Effector memory CD8-positive, alpha-beta T cell (primary cell): ENCODE results near the gene NUMBL.
"Not testable (repeated sequence)": the region's sequence is repeated elsewhere in the genome, so short reads cannot be mapped to it uniquely, and the experiment has no call there.

Experiments used
- ATAC-seq: fragments of 150-1000 bp; cut with Tn5 transposase; replicated peaks from 2 replicates; pipeline ENCODE4 v1.10.0; 2021; ENCODE audit warnings: mild to moderate bottlenecking, moderate library complexity
- DNase-seq, 3 experiments: peaks; one replicate each; pipeline ENCODE4 v3.0.0; 2021
- H3K27ac Mint-ChIP-seq, 2 donors: one replicate each; pipeline ENCODE4 v1.8.0; 2022; ENCODE audit warnings: mild to moderate bottlenecking in 2 of 2, mixed read lengths in 2 of 2, moderate library complexity in 2 of 2
- H3K27me3 Mint-ChIP-seq, 2 donors: one replicate each; pipeline ENCODE4 v1.8.0; 2022; ENCODE audit warnings: mixed read lengths in 2 of 2
- H3K36me3 Mint-ChIP-seq: one replicate; pipeline ENCODE4 v1.8.0; 2022; ENCODE audit warnings: mild to moderate bottlenecking, moderate library complexity, mixed read lengths; ENCODE audit not compliant: insufficient read depth
- H3K4me1 Mint-ChIP-seq, 2 donors: one replicate each; pipeline ENCODE4 v1.8.0; 2022; ENCODE audit warnings: low read depth in 2 of 2, mixed read lengths in 2 of 2
- H3K4me3 Mint-ChIP-seq, 2 donors: one replicate each; pipeline ENCODE4 v1.8.0; 2022; ENCODE audit warnings: mild to moderate bottlenecking in 2 of 2, mixed read lengths in 2 of 2, moderate library complexity in 2 of 2
- H3K9me3 Mint-ChIP-seq, 2 donors: one replicate each; pipeline ENCODE4 v1.8.0; 2022; ENCODE audit warnings: mixed read lengths in 2 of 2

Gene NUMBL

DNA sequence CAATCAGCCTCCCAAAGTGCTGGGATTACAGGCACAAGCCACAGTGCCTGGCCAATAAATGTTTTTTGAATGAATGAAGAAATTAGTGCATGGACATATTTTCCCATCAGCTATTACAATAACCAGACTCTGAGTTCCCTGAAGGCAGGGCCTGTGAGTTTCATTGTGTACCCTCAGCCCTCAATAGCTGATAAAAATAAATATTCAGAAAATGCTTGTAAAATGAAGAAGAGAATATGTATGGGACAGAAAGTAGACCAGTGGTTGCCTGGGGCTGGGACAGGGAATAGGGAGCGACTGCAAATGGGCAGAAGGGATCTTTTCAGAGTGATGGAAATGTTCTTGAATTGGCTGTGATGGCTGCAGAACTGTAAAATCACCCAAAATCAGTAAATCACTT, 28.8 kb downstream of the NUMBL start:
- Mint-ChIP-seq H3K4me1 (peaks cover 8 to 10% of the 10 kb centered on the region in 2 donors), H3K27ac (peak overlapping the region in 1 of 2 donors; percentile 8), H3K27me3 (peaks cover 0 to 12% of the 10 kb centered on the region in 2 donors), H3K4me3 (no peak overlapping the region), H3K9me3 (no peaks in the 10 kb centered on the region), H3K36me3 (peaks cover 11% of the 10 kb centered on the region)
- DNase-seq (no peak), ATAC-seq (no peak)

- Mint-ChIP-seq H3K4me3 (no peak overlapping the region), H3K27me3 (peaks cover 0 to 12% of the 10 kb centered on the region in 2 donors), H3K36me3 (peaks cover 11% of the 10 kb centered on the region), H3K27ac (no peak overlapping the region), H3K9me3 (no peaks in the 10 kb centered on the region), H3K4me1 (peaks cover 8 to 10% of the 10 kb centered on the region in 2 donors)
- DNase-seq (no peak), ATAC-seq (no peak)
Observed at GRCh38 chr19:40659566-40659965, 30.9 kb downstream of the NUMBL start.

DNA sequence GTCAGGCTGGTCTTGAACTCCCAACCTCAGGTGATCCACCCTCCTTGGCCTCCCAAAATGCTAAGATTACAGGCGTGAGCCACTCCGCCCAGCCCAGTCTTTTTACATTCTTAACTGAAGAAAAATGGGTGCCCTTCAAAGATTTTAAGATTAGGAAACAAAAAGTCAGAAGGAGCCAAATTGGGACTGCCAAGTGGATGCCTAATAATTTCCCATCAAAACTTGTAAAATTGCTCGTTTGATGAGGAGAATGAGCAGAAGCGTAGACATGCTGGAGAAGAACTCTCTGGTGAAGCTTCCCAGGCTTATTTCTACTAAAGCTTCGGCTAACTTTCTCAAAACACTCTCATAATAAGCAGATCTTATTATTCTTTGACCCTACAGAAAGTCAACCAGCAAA, 31.3 kb downstream of the NUMBL start:
- Mint-ChIP-seq H3K4me3 (no peak overlapping the region), H3K27ac (no peak overlapping the region), H3K9me3 (no peaks in the 10 kb centered on the region), H3K27me3 (peaks cover 0 to 12% of the 10 kb centered on the region in 2 donors), H3K4me1 (peaks cover 8 to 10% of the 10 kb centered on the region in 2 donors), H3K36me3 (peaks cover 11% of the 10 kb centered on the region)
- no peak for DNase-seq
- no peak for ATAC-seq

- Mint-ChIP-seq H3K4me1 (peaks cover 0 to 3% of the 10 kb centered on the region in 2 donors), H3K27ac (no peak overlapping the region)
Observed at GRCh38 chr19:40658031-40658430, 32.4 kb downstream of the NUMBL start.

DNA sequence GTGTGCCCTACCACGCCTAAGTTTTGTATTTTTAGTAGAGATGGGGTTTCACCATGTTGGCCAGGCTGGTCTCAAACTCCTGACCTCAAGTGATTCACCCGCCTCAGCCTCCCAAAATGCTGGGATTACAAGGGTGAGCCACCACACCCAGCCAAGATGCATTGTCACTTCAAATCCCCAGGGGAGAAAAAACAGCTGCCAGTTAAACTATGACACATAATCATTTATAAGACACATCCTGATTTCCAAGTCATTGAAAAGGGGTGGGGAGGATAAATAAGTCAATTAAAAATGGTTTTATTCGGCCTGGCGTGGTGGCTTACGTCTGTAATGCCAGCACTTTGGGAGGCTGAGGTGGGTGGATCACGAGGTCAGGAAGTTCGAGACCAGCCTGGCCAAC, 34.8 kb downstream of the NUMBL start:
- H3K27me3 Mint-ChIP-seq, result peaks cover 0 to 12% of the 10 kb centered on the region in 2 donors
- not testable (repeated sequence) for H3K4me3 Mint-ChIP-seq, DNase-seq, H3K36me3 Mint-ChIP-seq, H3K9me3 Mint-ChIP-seq, ATAC-seq, H3K4me1 Mint-ChIP-seq, H3K27ac Mint-ChIP-seq

More at GRCh38 chr19:40658031-40658430, 32.4 kb downstream of the NUMBL start:
- H3K4me3 Mint-ChIP-seq, result no peak overlapping the region
- ATAC-seq (no peak), DNase-seq (no peak)
- peaks cover 10% of the 10 kb centered on the region for H3K36me3 Mint-ChIP-seq
- H3K9me3 Mint-ChIP-seq, result no peaks in the 10 kb centered on the region
- H3K27me3 Mint-ChIP-seq, result peaks cover 0 to 12% of the 10 kb centered on the region in 2 donors

DNA sequence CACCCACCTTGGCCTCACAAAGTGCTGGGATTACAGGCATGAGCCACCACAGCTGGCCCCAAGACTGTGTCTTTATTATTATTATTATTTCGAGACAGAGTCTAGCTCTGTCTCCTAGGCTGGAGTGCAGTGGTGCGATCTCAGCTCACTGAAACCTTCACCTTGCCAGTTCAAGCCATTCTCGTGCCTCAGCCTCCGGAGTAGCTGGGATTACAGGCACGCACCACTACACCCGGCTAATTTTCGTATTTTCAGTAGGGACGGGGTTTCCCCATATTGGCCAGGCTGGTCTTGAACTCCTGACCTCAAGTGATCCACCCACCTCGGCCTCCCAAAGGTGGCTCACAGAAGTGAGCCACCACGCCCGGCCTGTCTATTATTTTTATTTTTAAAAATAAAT, 38.1 kb downstream of the NUMBL start:
- not testable (repeated sequence) for ATAC-seq, H3K27ac Mint-ChIP-seq, H3K36me3 Mint-ChIP-seq, H3K4me3 Mint-ChIP-seq, H3K4me1 Mint-ChIP-seq, H3K27me3 Mint-ChIP-seq, H3K9me3 Mint-ChIP-seq, DNase-seq

DNA sequence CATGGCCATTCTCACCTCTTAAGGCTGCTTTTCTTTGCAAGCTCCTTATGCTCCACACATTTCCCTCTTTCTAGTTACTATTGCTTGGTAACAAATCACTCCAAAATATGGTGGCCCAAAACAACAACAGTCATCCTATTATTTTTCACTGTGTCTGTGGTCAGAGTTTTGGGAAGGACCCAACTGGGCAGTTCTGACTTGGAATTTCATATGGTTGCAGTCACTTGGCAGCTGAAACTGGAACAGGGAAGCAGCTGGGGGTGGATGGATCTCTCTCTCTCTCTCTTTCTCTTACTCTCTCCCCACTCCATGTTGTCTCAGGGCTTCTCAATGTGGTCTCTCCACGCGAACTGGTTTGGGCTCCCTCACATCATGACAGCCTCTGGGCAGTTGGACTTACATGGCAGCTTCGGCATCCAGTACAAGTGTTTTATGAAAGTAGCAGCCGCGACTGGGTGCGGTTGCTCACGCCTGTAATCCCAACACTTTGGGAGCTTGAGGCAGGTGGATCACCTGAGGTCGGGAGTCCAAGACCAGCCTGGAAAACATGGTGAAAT, 39.6 kb downstream of the NUMBL start:
- Mint-ChIP-seq H3K4me1 (no peaks in the 10 kb centered on the region), H3K27me3 (peaks cover 6 to 10% of the 10 kb centered on the region in 2 donors), H3K36me3 (no peaks in the 10 kb centered on the region), H3K4me3 (no peak overlapping the region), H3K9me3 (no peaks in the 10 kb centered on the region), H3K27ac (no peak overlapping the region)
- ATAC-seq, result no peak
- DNase-seq, result no peak

- not testable (repeated sequence) for H3K4me1 Mint-ChIP-seq, ATAC-seq, H3K36me3 Mint-ChIP-seq, H3K4me3 Mint-ChIP-seq, H3K27ac Mint-ChIP-seq, DNase-seq, H3K9me3 Mint-ChIP-seq
- peaks cover 6 to 12% of the 10 kb centered on the region in 2 donors for H3K27me3 Mint-ChIP-seq
Observed at GRCh38 chr19:40649903-40650675, 40.4 kb downstream of the NUMBL start.

DNA sequence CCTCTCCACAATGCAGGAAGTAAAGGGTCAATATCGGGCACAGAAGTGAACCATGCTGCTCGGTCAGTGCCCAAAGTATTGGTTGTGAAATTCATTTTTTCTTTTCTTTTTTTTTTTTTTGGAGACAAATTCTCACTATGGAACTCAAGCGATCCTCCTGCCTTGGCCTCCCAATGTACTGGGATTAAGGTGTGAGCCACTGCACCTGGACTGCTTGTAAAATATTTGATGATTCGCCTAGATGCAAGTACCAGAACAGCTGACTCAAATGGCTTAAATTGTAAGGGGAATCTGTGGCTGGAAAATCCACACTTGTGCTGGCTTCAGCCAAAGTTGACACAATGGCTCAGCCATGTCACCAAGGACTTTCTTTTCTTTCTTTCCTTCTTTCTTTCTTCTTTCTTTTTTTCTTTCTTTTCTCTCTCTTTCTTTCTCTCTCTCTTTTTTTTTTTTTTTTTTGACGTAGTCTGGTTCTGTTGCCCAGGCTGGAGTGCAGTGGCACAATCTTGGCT, 43.7 kb downstream of the NUMBL start:
- H3K9me3 Mint-ChIP-seq, result no peaks in the 10 kb centered on the region
- no peak for DNase-seq
- peaks cover 6 to 19% of the 10 kb centered on the region in 2 donors for H3K27me3 Mint-ChIP-seq
- no peak overlapping the region for H3K27ac Mint-ChIP-seq
- no peak for ATAC-seq
- no peaks in the 10 kb centered on the region for H3K4me1 Mint-ChIP-seq
- H3K4me3 Mint-ChIP-seq, result no peak overlapping the region
- H3K36me3 Mint-ChIP-seq, result no peaks in the 10 kb centered on the region

- ATAC-seq (no peak), DNase-seq (no peak)
- peaks cover 6 to 54% of the 10 kb centered on the region in 2 donors for H3K27me3 Mint-ChIP-seq
- H3K4me1 Mint-ChIP-seq, result no peaks in the 10 kb centered on the region
- no peak overlapping the region for H3K4me3 Mint-ChIP-seq
- no peak overlapping the region for H3K27ac Mint-ChIP-seq
- no peaks in the 10 kb centered on the region for H3K9me3 Mint-ChIP-seq
- H3K36me3 Mint-ChIP-seq, result no peaks in the 10 kb centered on the region
Observed at GRCh38 chr19:40642757-40643305, 47.6 kb downstream of the NUMBL start.

DNA sequence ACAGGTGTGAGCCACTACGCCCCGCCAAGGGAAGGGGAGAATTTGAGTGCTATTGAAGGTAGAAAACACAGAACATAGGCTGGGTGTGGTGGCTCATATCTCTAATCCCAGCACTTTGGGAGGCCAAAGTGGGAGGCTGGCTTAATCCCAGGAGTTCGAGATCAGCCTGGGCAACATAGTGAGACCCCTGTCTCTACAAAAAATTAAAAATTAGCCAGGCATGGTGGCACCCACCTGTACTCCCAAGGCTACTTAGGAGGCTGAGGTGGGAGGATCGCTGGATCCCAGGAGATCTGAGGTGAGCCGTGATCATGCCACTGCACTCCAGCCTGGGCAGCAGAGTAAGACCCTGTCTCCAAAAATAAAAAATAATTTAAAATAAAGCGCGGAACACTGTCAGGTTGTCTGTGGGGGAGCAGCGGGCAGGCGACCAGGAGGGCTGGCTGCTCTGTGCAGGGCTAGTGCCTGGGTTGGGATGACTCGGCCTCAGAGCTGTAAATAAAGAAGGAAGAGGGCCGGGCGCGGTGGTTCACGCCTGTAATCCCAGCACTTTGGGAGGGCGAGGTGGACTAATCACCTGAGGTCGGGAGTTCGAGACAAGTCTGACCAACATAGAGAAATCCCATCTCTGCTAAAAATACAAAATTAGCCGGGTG, 48.3 kb downstream of the NUMBL start:
- Mint-ChIP-seq H3K4me1 (no peaks in the 10 kb centered on the region), H3K27ac (no peak overlapping the region), H3K27me3 (peaks cover 6 to 54% of the 10 kb centered on the region in 2 donors), H3K9me3 (no peaks in the 10 kb centered on the region), H3K4me3 (no peak overlapping the region), H3K36me3 (no peaks in the 10 kb centered on the region)
- DNase-seq, result no peak
- ATAC-seq, result no peak

- H3K36me3 Mint-ChIP-seq, result no peaks in the 10 kb centered on the region
- H3K27ac Mint-ChIP-seq, result no peak overlapping the region
- H3K27me3 Mint-ChIP-seq, result peaks cover 0 to 58% of the 10 kb centered on the region in 2 donors
- ATAC-seq, result no peak
- no peaks in the 10 kb centered on the region for H3K4me1 Mint-ChIP-seq
- no peak for DNase-seq
- H3K9me3 Mint-ChIP-seq, result no peaks in the 10 kb centered on the region
- no peak overlapping the region for H3K4me3 Mint-ChIP-seq
Observed at GRCh38 chr19:40641281-40641680, 49.2 kb downstream of the NUMBL start.

- no peak for ATAC-seq
- no peaks in the 10 kb centered on the region for H3K4me1 Mint-ChIP-seq
Observed at GRCh38 chr19:40640744-40641143, 49.7 kb downstream of the NUMBL start.

More at GRCh38 chr19:40640744-40641143, 49.7 kb downstream of the NUMBL start:
- H3K4me3 Mint-ChIP-seq, result no peak overlapping the region
- no peaks in the 10 kb centered on the region for H3K36me3 Mint-ChIP-seq
- DNase-seq, result no peak
- peaks cover 0 to 58% of the 10 kb centered on the region in 2 donors for H3K27me3 Mint-ChIP-seq
- H3K9me3 Mint-ChIP-seq, result no peaks in the 10 kb centered on the region
- no peak overlapping the region for H3K27ac Mint-ChIP-seq
